Measurements from ENCODE around the gene COBL. TPM values are rescaled to one million over a fixed set of nuclear protein-coding genes. Genes with fewer than 3 reads are reported as not detected.

The COBL gene
- polyA plus RNA-seq, 1 donor (not counting 4 experiments of a cell fraction or from before 2014, with no cell fraction given) = 4.5 TPM

GRCh38 chr7:50976064-50976463 lies 340.5 kb downstream of the COBL start:
- no peak for TF ChIP-seq CTCF (optimal IDR thresholded peaks at IDR 0.05 in 1 of 3, IDR thresholded peaks at IDR 0.05 in 1 of 3, conservative IDR thresholded peaks at IDR 0.05 in 1 of 3; ENCODE audit: extremely low read depth in 1 of 3, insufficient read depth in 2 of 3, low read length in 3 of 3)
- no peak for TF ChIP-seq EZH2 (IDR thresholded peaks at IDR 0.05; ENCODE audit: low read length)
- Histone ChIP-seq H4K20me1 (ENCODE audit: control insufficient read depth, extremely low read depth, insufficient read depth, low read length) (no peaks in the 10 kb centered on the region), H3K4me1 (ENCODE audit: control insufficient read depth, extremely low read depth, insufficient read depth, low read length) (no peaks in the 10 kb centered on the region), H3K4me3 (ENCODE audit: control insufficient read depth in 2 of 3, extremely low read depth in 1 of 3, insufficient read depth in 2 of 3, low read depth in 1 of 3, low read length in 3 of 3) (no peak overlapping the region), H2AFZ (ENCODE audit: control insufficient read depth, low read length) (no peak overlapping the region), H3K27ac (ENCODE audit: control insufficient read depth, insufficient read depth, low read length) (no peak overlapping the region), H3K9me1 (ENCODE audit: control insufficient read depth, extremely low read depth, insufficient read depth, low read length) (no peaks in the 10 kb centered on the region), H3K9ac (ENCODE audit: control insufficient read depth, extremely low read depth, insufficient read depth, low read length) (no peak overlapping the region), H3K9me3 (ENCODE audit: control insufficient read depth, low read depth, low read length) (no peaks in the 10 kb centered on the region), H3K79me2 (ENCODE audit: control insufficient read depth, insufficient read depth, low read length) (no peaks in the 10 kb centered on the region), H3K36me3 (ENCODE audit: control insufficient read depth in 2 of 2, extremely low read depth in 1 of 2, insufficient read depth in 2 of 2, low read length in 2 of 2) (no peaks in the 10 kb centered on the region), H3K27me3 (ENCODE audit: control insufficient read depth, extremely low read depth, insufficient read depth, low read length) (peaks cover 4% of the 10 kb centered on the region), H3K4me2 (ENCODE audit: control insufficient read depth, extremely low read depth, insufficient read depth, low read depth, low read length) (no peak overlapping the region)
- dilution Hi-C loops (cut with MboI; ENCODE audit: extremely low pct_ligation_motif_present, low sequenced_read_pairs) = no loop called here
- FAIRE-seq = no peak
- no peak for DNase-seq (ENCODE audit: low read depth, low spot score)

GRCh38 chr7:50974240-50974639 lies 342.4 kb downstream of the COBL start:
- Histone ChIP-seq H3K9me3 (ENCODE audit: control insufficient read depth, low read depth, low read length) (no peaks in the 10 kb centered on the region), H3K4me2 (ENCODE audit: control insufficient read depth, extremely low read depth, insufficient read depth, low read depth, low read length) (no peak overlapping the region), H3K27me3 (ENCODE audit: control insufficient read depth, extremely low read depth, insufficient read depth, low read length) (peaks cover 6% of the 10 kb centered on the region), H3K27ac (ENCODE audit: control insufficient read depth, insufficient read depth, low read length) (no peak overlapping the region), H3K79me2 (ENCODE audit: control insufficient read depth, insufficient read depth, low read length) (no peaks in the 10 kb centered on the region), H3K4me1 (ENCODE audit: control insufficient read depth, extremely low read depth, insufficient read depth, low read length) (no peaks in the 10 kb centered on the region), H3K9ac (ENCODE audit: control insufficient read depth, extremely low read depth, insufficient read depth, low read length) (no peak overlapping the region), H3K4me3 (ENCODE audit: control insufficient read depth in 2 of 3, extremely low read depth in 1 of 3, insufficient read depth in 2 of 3, low read depth in 1 of 3, low read length in 3 of 3) (no peak overlapping the region), H3K9me1 (ENCODE audit: control insufficient read depth, extremely low read depth, insufficient read depth, low read length) (no peaks in the 10 kb centered on the region), H4K20me1 (ENCODE audit: control insufficient read depth, extremely low read depth, insufficient read depth, low read length) (no peaks in the 10 kb centered on the region), H2AFZ (ENCODE audit: control insufficient read depth, low read length) (no peak overlapping the region), H3K36me3 (ENCODE audit: control insufficient read depth in 2 of 2, extremely low read depth in 1 of 2, insufficient read depth in 2 of 2, low read length in 2 of 2) (no peaks in the 10 kb centered on the region)
- TF ChIP-seq EZH2 (IDR thresholded peaks at IDR 0.05; ENCODE audit: low read length) (no peak), CTCF (optimal IDR thresholded peaks at IDR 0.05 in 1 of 3, IDR thresholded peaks at IDR 0.05 in 1 of 3, conservative IDR thresholded peaks at IDR 0.05 in 1 of 3; ENCODE audit: extremely low read depth in 1 of 3, insufficient read depth in 2 of 3, low read length in 3 of 3) (no peak)
- FAIRE-seq (no peak), DNase-seq (ENCODE audit: low read depth, low spot score) (no peak)
- dilution Hi-C loops (cut with MboI; ENCODE audit: extremely low pct_ligation_motif_present, low sequenced_read_pairs) = no loop called here
